Neural cell (in vitro differentiated cells): ENCODE results near the gene BTRC.

ENCODE experiments used
- EP300 ChIP-seq: fragments of 450-650 bp; conservative IDR thresholded peaks from 2 replicates; pipeline ENCODE4 v1.6.1; 2014; ENCODE audit warnings: antibody characterized with exemption, mild to moderate bottlenecking, moderate library complexity; ENCODE audit not compliant: poor library complexity, severe bottlenecking
- EZH2 ChIP-seq: fragments of 200-600, 300-800 bp; shearing (Covaris generic), sonication (generic); IDR thresholded peaks from 2 replicates; pipeline ENCODE4 v1.6.1; 2014; ENCODE audit warnings: antibody characterized with exemption, low read length, borderline replicate concordance, mild to moderate bottlenecking; ENCODE audit not compliant: insufficient read depth, poor library complexity, severe bottlenecking
- POLR2AphosphoS5 ChIP-seq: IDR thresholded peaks from 2 replicates; pipeline ENCODE4 v1.6.1; 2012
- SMC3 ChIP-seq: fragments of 450-650 bp; conservative IDR thresholded peaks from 2 replicates; pipeline ENCODE4 v1.6.1; 2014; ENCODE audit warnings: antibody characterized with exemption, mild to moderate bottlenecking, moderate library complexity; ENCODE audit not compliant: poor library complexity
- TAF1 ChIP-seq: IDR thresholded peaks from 2 replicates; pipeline ENCODE4 v1.6.1; 2012; ENCODE audit warnings: low read depth
- TF ChIP-seq, protein P1 (sequence below): IDR thresholded peaks from 2 replicates; pipeline ENCODE4 v1.6.1; 2012; ENCODE audit warnings: borderline replicate concordance
- TF ChIP-seq, protein P2 (sequence below): fragments of 450-650 bp; IDR thresholded peaks from 2 replicates; pipeline ENCODE4 v1.5.1; 2014; ENCODE audit warnings: antibody characterized with exemption, mild to moderate bottlenecking, moderate library complexity; ENCODE audit not compliant: poor library complexity, severe bottlenecking

DNA sequence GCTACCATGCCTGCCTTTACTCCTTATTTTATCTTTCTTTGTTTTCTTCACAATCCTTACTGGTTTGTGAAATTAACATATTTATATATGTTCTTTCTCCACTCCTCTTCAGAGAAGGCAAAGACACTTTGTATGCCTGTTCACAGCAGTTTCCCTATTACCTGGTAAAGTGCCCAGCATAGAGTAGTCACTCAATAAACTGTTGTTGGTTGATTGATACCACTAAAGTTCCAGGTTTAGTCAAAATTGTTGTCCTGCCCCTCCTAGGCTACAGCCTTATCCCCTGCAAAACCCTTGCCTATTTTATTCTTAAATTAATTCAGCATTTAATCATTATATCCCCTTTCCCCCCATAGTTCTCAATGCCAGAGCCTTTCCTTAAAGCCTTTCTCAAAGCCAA lies 158.0 kb downstream of the BTRC start:
- TF ChIP-seq EZH2 (no peak), EP300 (no peak), TAF1 (no peak), SMC3 (no peak), POLR2AphosphoS5 (no peak)
- TF ChIP-seq, protein P1, sequence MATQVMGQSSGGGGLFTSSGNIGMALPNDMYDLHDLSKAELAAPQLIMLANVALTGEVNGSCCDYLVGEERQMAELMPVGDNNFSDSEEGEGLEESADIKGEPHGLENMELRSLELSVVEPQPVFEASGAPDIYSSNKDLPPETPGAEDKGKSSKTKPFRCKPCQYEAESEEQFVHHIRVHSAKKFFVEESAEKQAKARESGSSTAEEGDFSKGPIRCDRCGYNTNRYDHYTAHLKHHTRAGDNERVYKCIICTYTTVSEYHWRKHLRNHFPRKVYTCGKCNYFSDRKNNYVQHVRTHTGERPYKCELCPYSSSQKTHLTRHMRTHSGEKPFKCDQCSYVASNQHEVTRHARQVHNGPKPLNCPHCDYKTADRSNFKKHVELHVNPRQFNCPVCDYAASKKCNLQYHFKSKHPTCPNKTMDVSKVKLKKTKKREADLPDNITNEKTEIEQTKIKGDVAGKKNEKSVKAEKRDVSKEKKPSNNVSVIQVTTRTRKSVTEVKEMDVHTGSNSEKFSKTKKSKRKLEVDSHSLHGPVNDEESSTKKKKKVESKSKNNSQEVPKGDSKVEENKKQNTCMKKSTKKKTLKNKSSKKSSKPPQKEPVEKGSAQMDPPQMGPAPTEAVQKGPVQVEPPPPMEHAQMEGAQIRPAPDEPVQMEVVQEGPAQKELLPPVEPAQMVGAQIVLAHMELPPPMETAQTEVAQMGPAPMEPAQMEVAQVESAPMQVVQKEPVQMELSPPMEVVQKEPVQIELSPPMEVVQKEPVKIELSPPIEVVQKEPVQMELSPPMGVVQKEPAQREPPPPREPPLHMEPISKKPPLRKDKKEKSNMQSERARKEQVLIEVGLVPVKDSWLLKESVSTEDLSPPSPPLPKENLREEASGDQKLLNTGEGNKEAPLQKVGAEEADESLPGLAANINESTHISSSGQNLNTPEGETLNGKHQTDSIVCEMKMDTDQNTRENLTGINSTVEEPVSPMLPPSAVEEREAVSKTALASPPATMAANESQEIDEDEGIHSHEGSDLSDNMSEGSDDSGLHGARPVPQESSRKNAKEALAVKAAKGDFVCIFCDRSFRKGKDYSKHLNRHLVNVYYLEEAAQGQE, result no peak
- TF ChIP-seq, protein P2, sequence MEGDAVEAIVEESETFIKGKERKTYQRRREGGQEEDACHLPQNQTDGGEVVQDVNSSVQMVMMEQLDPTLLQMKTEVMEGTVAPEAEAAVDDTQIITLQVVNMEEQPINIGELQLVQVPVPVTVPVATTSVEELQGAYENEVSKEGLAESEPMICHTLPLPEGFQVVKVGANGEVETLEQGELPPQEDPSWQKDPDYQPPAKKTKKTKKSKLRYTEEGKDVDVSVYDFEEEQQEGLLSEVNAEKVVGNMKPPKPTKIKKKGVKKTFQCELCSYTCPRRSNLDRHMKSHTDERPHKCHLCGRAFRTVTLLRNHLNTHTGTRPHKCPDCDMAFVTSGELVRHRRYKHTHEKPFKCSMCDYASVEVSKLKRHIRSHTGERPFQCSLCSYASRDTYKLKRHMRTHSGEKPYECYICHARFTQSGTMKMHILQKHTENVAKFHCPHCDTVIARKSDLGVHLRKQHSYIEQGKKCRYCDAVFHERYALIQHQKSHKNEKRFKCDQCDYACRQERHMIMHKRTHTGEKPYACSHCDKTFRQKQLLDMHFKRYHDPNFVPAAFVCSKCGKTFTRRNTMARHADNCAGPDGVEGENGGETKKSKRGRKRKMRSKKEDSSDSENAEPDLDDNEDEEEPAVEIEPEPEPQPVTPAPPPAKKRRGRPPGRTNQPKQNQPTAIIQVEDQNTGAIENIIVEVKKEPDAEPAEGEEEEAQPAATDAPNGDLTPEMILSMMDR, result no peak
